Measurements from ENCODE around the gene SESN2.

- TF ChIP-seq ATF2 (IDR thresholded peaks at IDR 0.05; ENCODE audit: low read length) = no peak
- no peak for TF ChIP-seq NKRF (conservative IDR thresholded peaks at IDR 0.05)
- TF ChIP-seq YY1 (IDR thresholded peaks at IDR 0.05; ENCODE audit: low read depth, low read length) = no peak
- no peak for TF ChIP-seq BRCA1 (IDR thresholded peaks at IDR 0.05; ENCODE audit: low read depth, low read length)
- TF ChIP-seq CTCF (IDR thresholded peaks at IDR 0.05 in 2 of 3, conservative IDR thresholded peaks at IDR 0.05 in 1 of 3; ENCODE audit: control insufficient read depth in 2 of 3, extremely low read depth in 1 of 3, insufficient read depth in 1 of 3, low read depth in 3 of 3, low read length in 3 of 3) = no peak
- TF ChIP-seq ESRRA (IDR thresholded peaks at IDR 0.05; ENCODE audit: low read length) = no peak
- TF ChIP-seq FOXK2 (IDR thresholded peaks at IDR 0.05) = no peak
- TF ChIP-seq CBX3 (IDR thresholded peaks at IDR 0.05; ENCODE audit: borderline replicate concordance, low read depth) = no peak
- no peak for TF ChIP-seq POLR2A (IDR thresholded peaks at IDR 0.05; ENCODE audit: low read depth, low read length)
- TF ChIP-seq POLR2AphosphoS5 (IDR thresholded peaks at IDR 0.05; ENCODE audit: low read length) = no peak
- TF ChIP-seq CEBPB (IDR thresholded peaks at IDR 0.05; ENCODE audit: borderline replicate concordance in 1 of 2, low read depth in 2 of 2, low read length in 2 of 2) = no peak
These were observed 5.6 kb downstream of the SESN2 start for GRCh38 chr1:28264897-28265296.

Data from GM12878 (cell line).